HG03060 (cell line): Measurements from ENCODE around the gene TBC1D22A.
"Not testable (repeated sequence)": the region's sequence is repeated elsewhere in the genome, so short reads cannot be mapped to it uniquely, and the experiment has no call there.

Experiments
- ATAC-seq: cut with Tn5 transposase; IDR thresholded peaks from one replicate; pipeline ENCODE4 v1.9.1; 2021; ENCODE audit warnings: low read depth, moderate number of reproducible peaks; ENCODE audit not compliant: unreplicated experiment

TBC1D22A gene

DNA sequence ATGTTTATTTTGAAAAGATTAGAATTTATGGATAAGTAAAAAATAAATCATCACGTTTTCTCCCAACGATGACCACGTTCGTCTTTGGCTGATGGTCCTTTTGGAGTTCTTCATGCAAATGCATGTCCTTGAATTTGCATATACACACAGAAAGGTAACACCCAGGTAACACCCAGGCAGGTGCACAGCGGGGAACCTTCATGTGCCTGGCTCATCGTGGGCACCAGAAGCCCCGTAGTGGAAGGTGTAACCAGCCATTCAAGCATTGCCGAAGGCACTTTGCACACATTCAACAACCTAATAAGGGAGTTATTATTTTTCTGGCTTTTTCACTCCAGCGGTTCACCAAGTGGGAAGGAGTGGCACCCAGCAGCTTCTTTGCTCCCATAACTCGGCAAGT lies 404.6 kb downstream of the TBC1D22A start:
- ATAC-seq, result no peak

DNA sequence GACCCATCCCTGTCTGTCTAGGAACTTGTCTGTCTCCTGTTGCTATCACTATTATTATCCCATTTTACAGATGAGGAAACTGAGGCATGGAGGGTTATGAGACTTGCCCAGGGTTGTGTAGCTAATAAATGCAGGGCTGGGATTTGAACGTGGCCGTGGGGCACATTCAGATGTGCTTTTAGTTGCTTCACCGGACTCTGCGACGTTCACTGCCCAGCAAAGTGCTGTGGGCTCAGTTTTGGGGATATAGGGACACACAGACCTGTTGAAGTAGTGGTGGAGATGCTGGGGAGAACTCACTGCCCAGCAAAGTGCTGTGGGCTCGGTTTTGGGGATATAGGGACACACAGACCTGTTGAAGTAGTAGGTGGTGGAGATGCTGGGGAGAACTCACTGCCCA lies 405.5 kb downstream of the TBC1D22A start:
- ATAC-seq, result not testable (repeated sequence)

DNA sequence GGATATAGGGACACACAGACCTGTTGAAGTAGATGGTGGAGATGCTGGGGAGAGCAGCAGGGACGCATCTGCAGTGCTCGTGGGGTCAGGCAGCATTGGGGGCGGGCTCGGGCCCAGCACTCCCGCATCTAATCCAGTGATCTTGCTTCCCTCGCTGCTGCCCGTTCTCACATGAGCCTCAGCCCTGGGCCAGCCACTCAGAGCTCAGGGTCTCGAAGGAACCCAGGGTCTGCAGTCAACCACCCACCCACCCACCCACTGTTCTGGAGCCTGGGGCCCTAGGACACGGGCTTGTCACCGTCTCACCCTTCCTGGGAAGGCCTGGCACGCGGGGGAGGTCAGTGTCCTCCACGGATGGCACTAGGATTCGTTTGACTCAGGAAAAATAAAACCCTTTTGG lies 406.0 kb downstream of the TBC1D22A start:
- no peak for ATAC-seq

DNA sequence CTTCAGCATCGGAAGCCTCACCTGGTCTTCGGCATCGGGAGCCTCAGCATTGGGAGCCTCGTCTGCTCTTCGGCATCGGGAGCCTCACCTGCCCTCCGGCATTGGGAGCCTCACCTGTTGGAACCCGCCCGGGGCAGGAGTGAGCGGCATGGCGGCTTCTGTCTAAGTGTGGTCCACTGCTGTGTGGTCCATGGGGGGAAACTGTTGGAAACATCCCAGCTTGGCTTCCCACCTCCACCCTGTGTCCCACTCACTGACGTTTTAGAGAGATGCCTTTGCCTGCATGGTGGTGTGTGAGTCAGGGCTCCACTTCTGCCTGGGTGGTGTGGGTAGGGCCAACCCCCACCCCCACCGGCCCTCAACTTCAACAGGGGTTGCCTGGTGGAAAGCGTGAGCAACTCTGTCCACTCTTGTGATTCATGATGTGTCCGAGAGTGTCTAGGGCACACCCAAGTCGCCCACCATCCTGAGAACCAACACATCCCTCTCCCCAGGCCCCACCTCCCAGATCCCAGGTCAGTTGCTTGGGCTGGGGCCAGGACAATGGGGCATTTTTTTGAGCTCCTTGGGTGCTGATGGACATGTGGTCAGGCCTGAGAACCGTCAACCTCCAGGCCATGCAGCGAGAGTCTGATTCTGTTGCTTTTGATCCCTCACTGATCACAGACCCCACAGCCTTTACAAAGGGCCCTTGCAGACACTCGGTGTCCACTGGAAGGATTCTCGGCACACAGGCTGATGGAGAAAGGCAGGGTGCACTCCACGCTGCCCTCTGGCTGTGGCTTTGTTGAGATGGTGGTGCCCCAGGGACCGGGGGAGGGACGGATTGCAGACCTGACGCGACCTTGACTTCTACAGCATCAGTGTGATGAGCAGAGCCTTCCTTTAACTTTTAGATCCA lies 406.7 kb downstream of the TBC1D22A start:
- ATAC-seq, result no peak

DNA sequence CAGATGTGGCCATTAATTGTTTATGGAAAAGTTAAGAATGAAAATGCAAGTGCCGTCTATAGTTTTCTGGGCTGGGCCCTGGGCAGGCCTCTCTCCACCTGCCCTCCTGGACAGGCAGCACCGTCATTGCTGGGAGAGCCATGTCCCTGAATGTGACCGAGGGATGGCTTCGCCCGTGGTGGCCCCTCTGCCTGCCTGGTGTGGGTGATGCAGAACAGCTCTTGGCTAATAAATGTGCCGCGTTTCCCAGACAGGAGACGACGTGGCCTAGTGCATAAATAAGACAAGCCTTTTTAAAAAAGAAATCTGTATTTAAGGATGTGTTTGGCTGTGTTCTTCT lies 407.3 kb downstream of the TBC1D22A start:
- no peak for ATAC-seq

DNA sequence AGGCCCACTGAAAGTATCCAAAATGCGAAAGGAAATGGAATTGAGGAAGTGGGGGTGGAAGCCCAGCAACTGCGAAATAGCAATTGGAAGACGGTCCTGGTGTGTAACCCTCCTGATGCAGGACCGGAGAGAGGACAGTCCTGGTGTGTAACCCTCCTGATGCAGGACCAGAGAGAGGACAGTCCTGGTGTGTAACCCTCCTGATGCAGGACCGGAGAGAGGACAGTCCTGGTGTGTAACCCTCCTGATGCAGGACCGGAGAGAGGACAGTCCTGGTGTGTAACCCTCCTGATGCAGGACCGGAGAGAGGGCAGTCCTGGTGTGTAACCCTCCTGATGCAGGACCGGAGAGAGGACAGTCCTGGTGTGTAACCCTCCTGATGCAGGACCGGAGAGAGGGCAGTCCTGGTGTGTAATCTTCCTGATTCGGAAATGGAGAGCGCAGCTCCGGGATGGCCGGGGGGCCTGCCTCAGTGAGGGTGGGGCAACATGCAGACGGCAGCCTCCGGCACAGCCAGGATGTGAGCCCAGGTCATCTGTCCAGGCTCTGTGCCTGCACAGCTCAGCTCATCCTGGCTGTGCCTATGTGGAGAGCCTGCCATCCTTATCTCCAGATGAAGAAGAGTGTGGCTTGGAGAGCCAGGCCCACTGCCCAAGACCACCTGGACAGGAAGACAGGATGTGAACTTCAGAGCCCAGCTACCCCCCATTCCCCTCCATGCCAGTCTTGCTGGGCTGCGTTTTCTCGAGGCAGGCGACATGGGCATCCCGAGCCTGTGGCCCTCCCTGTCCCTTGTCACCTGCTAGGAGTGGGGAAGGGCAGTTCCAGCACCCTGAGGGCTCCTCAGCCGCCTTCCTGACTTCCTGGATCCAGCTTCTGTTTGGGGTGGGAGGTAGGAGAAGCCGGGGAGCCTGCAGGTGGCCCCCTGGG lies 408.3 kb downstream of the TBC1D22A start:
- ATAC-seq, result not testable (repeated sequence)

DNA sequence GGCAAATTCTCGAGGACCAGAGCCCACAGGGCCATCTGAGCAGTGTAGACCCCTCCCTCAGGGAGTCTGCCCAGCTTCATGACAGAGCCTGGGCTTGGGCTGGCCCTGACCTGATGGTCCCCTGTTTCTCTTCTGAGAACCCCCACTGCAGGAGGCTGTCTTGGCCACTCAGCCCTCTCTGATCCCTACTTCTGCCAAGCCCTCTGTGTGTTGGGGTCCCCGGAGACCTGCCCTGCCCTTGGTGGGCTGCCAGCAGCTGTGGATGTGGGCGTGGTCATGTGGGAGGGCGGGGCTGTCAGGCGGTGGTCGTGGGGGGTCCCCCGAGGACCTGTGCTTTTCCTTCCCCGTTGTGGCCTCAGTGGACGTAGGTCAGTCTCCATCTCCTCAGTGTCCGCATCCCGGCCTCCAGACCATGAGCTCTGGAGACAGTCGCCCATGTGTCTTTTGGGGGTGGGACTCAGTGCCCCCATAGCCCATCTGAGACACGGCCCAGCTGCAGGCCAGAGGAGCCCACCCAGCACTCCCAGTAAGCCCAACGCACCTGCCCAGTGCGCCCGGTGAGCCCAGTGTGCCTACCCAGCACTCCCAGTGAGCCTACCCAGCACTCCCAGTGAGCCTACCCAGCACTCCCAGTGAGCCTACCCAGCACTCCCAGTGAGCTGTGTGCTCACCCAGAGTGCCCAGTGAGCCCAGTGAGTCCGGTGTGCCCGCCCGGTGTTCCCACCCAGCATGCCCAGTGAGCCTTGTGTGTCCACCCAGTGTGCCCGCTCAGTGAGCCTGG lies 409.2 kb downstream of the TBC1D22A start:
- ATAC-seq, result no peak

DNA sequence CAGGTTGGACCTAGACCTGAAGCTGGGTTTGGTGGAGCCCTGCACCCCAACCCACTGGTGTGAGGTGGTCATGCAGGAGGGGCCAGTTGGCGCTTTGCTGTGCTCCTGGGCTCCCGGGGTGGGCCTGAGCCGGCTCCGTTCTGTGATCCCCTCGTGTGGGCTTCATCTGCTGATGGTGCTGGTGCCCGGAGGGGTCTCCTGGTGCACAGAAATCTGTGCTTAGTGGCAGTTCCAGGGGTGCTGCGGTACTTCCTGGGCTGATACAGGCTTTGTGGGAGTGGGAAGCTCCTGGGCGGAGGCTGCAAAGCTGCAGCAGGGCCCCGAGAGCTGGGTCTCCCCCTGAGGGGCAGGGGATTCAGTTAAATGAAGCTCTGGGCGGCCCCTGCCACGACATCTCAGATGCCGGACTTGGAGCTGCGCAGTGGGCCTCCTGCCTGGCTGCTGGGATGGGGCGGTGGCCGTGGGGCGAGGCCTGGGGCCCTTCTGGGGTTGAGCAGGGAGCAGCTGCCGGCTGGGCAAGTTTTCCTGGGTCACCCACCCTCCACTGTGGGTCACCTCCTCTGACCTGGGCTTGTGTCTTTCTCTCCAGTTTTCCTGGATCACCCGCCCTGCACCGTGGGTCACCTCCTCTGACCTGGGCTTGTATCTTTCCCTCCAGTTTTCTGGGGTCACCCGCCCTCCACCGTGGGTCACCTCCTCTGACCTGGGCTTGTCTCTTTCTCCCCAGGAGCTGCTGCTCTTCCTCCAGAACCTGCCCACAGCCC lies 410.5 kb downstream of the TBC1D22A start:
- ATAC-seq, result no peak

DNA sequence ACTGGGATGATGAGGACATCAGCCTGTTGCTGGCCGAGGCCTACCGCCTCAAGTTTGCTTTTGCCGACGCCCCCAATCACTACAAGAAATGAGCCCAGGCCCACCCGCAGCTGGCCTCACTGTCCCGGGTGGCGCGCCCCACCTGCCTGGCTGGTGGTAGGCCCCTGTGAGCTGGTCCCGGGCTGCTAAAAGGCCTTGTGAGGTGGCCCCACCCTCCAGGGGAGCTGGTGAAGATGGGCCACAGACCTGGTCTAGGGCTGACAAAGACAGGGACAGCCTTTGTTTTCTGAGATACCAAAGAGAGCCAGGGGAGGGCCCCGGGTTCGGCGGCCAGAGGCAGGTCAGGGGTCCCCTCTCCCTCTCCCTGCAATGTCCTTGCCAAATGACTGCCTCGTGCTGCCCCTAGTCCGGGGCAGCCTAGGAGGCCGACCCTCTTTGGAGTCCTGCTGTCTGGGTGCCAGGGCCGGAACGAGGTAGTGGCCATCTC lies 411.1 kb downstream of the TBC1D22A start:
- no peak for ATAC-seq

DNA sequence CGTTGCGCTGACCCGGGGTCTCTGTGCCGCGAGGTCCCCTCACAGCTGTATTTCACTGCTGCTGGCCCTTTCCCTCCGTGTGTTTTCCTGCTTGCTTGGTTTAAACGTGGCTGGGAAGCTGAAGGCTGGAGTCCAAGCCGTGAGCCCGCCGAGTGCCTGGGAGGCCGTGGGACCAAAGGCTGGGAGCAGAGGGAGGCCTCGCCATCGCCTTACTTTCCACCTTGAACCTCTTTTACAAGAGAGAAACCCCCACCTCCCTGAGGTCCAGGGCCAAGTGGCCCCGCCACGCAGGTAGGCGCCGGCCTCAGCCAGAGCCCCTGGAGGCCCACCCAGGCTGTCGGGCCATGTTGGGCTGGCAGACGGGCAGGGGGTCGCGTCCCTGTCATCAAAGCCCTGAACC lies 411.6 kb downstream of the TBC1D22A start:
- ATAC-seq, result no peak

DNA sequence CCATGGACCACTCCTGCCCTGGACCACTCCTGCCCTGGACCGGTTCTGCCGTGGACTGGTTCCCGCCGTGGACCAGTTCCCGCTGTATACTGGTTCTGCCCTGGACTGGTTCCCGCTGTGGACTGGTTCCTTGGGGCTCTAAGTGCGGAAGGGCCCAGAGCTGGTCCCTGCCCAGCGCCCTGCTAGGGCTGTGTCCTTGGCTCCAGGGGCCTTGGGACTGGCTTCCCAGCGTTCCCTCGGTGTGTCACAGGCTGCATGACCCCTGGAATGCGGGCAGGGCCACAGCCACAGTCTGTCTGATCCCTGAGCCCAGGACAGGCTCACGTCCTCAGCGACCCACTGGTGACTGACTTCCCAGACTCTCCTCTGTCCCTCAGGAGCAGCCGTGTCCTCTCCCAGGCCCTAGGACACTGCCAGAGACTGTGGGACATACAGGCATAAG lies 412.2 kb downstream of the TBC1D22A start:
- no peak for ATAC-seq

DNA sequence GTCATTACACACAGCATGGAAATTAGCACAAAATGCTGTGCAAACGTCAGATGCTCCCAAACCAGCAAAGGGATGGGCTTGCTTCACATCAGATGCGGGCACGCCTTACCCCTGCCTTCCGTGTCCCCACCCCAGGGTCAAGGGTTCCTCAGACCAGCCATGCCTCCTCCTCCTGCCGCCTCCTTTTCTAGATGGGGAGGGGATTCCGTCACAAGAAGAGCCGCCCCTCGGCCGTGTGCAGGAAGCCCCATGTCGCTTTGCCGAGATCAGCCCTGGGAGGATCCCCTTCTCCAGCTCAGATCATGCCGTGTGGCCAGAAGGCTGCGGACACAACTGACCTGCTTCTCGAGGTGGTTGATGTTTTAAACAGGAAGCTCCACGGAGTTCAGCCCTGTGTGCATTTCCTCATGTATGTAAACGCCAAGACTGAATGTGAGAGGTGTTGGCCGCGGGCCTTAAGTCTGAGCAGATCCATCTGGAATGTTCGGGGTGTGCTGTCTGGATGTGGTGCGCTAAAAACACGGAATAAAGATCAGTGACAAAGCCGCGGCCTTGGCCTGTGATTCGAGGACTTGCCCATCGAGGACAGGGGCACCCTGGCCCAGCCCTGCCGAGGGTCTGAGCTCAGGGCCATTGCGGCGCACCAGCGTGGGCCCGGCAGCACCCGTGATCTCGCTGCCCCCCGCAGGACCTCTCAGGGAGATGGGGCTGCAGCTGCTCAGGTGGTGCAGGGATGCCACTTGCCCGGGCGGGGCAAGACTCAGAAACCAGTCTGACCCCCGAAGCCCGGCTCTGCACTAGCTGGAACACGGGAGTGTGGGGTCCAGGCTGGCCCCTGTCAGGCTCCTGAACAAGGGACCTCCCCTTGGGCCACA lies 412.9 kb downstream of the TBC1D22A start:
- ATAC-seq, result no peak

DNA sequence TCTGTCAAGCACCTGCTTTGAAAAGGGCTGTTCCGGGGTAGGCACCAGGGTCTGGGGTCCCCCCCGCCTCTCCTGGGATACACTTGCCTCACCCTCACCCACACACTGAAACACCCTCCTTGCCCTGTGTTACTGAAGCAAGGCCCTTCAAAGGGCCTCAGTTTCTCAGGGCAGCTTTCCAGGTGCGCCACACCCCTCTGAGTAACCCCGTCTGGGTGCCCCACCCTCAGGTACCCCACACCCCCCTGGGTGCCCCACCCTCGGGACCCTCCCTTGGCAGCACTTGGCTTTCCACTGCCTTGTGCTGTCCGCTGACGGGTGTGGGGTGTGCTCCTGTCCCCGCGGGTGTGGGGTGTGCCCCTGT lies 413.6 kb downstream of the TBC1D22A start:
- ATAC-seq, result no peak

DNA sequence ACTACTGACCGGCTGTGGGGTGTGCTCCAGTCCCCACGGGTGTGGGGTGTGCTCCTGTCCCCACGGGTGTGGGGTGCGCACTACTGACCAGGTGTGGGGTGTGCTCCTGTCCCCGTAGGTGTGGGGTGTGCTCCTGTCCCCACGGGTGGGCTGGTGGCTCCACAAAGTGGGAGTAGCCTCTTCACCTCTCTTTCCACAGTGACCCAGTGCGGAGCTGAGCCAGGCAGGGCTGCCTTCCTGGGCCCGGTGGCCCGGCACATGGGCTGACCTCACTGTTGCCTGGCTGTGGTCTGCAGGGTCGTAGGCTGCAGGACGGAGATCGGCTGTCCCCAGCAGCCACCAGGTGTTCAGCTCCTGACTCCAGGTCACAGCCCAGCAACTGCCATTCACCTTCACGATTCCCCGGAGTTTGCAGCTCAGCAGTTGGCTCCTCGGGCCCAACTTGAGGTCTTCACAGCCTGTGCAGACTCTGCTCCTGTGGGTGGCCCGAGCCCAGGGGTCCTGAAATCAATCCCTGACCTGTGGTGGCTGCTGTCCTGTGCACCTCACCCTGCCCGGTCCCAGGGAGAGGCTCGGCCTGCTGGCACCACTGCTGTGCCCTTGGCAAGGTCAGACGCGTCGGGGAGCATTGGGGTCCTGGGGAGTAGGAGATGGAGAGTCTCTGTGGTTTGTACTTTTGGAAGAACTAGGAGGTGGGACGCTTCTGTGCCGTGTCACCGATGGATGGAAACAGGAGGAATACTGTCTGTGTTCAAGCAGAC lies 414.3 kb downstream of the TBC1D22A start:
- no peak for ATAC-seq

DNA sequence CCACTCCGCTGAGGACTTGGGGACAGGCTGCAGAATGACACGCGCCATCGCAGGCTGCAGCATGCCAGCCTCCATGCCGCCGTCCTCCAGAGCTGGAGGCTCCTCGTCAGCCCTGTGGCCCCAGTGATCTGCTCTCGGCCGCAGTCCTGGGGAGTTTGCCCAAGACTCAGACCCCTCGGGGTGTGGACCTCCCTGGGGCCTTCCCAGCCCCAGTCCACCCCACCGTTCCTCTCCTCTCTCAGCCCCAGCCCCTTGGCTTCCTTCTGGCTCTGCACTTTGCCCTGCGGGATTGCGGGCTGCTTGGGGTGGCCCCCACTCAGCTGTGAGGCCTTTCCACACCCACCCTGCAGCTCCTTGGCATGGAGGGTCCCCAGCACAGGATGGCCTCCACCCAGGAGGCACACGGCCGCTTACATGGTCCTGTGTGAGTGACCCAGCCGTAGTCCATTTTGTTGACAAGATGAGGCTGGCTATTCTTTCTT lies 414.9 kb downstream of the TBC1D22A start:
- no peak for ATAC-seq

DNA sequence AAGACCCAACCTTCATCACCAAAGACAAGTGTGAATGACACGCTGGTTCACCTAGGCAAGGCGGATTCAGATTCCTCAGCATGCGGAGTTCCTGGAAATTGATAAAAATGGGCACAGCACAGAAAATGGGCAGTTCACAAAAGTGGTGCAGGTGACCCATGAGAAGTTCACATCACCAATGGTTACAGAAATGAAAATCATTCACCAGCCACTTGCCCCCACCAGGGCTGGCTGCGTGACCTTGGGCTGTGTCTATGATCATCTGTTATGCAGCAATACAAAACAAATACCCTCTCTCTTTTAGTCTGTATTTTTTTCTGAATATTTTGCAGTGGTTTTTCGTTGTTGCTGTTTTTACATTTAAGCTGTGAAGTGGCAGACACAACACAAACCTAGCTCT lies 415.9 kb downstream of the TBC1D22A start:
- ATAC-seq, result no peak

DNA sequence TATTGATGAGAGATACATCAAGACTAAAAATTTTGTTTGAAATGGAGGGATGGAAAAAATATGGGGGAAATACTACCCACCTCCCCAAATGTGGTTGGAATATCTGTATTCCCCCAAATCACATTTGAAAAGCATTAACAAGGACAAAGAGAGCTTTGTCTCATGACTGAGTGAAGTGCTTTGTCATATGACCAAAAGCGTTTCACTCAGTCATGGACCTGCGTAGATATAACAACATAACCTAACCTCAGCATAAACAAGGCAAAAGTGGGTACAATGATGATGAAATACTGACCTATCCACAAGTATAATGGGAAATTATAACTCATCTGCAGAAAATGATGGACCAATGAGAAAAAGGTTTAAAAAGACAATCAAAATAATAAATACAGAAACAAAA lies 418.3 kb downstream of the TBC1D22A start:
- ATAC-seq, result no peak
